Measurements from ENCODE around the gene TK2.

The TK2 gene

DNA sequence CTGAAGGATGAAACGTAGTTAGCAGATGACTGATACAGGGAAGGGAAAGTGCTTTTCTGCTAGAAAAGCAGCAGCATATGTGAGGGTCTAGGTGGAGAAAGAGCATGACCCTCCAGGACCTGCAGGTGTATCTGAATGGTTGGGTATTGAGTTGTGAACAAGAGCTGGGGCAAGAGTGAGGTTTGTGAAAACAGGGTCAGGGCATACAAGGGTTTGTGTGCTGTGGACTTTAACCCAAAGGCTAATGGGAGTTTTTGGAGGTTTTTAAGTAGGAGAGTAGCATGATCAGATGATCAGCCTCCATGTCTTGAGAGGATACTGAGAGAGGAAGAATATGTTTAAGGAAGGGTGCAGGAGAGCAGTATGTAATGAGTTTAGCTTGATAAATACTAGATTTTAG is 10.2 kb upstream of the TK2 start:
- TF ChIP-seq ZFP30 (CRISPR knock-in tag; IDR thresholded peaks at IDR 0.05): no peak
- TF ChIP-seq BACH2 (CRISPR knock-in tag; IDR thresholded peaks at IDR 0.05; ENCODE audit: borderline replicate concordance): no peak
- TF ChIP-seq ZNF565 (CRISPR knock-in tag; conservative IDR thresholded peaks at IDR 0.05; ENCODE audit: low read depth): no peak
- no peak for TF ChIP-seq ZFP3 (CRISPR knock-in tag; IDR thresholded peaks at IDR 0.05)
- ATAC-seq: no peak

- no peak for ATAC-seq
- TF ChIP-seq CSRNP3 (CRISPR knock-in tag; IDR thresholded peaks at IDR 0.05): no peak
- TF ChIP-seq ZNF8 (CRISPR knock-in tag; IDR thresholded peaks at IDR 0.05): no peak
- no peak for TF ChIP-seq CSDC2 (CRISPR knock-in tag; IDR thresholded peaks at IDR 0.05)
- TF ChIP-seq, protein P1, sequence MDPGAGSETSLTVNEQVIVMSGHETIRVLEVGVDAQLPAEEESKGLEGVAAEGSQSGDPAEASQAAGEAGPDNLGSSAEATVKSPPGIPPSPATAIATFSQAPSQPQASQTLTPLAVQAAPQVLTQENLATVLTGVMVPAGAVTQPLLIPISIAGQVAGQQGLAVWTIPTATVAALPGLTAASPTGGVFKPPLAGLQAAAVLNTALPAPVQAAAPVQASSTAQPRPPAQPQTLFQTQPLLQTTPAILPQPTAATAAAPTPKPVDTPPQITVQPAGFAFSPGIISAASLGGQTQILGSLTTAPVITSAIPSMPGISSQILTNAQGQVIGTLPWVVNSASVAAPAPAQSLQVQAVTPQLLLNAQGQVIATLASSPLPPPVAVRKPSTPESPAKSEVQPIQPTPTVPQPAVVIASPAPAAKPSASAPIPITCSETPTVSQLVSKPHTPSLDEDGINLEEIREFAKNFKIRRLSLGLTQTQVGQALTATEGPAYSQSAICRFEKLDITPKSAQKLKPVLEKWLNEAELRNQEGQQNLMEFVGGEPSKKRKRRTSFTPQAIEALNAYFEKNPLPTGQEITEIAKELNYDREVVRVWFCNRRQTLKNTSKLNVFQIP (CRISPR knock-in tag; IDR thresholded peaks at IDR 0.05; ENCODE audit: borderline replicate concordance, low read depth): no peak
- no peak for TF ChIP-seq ESRRG (CRISPR knock-in tag; IDR thresholded peaks at IDR 0.05)
- no peak for TF ChIP-seq ARNTL (CRISPR knock-in tag; IDR thresholded peaks at IDR 0.05; ENCODE audit: borderline replicate concordance, low read depth)
- TF ChIP-seq ZNF70 (CRISPR knock-in tag; IDR thresholded peaks at IDR 0.05): no peak
- TF ChIP-seq, protein P2, sequence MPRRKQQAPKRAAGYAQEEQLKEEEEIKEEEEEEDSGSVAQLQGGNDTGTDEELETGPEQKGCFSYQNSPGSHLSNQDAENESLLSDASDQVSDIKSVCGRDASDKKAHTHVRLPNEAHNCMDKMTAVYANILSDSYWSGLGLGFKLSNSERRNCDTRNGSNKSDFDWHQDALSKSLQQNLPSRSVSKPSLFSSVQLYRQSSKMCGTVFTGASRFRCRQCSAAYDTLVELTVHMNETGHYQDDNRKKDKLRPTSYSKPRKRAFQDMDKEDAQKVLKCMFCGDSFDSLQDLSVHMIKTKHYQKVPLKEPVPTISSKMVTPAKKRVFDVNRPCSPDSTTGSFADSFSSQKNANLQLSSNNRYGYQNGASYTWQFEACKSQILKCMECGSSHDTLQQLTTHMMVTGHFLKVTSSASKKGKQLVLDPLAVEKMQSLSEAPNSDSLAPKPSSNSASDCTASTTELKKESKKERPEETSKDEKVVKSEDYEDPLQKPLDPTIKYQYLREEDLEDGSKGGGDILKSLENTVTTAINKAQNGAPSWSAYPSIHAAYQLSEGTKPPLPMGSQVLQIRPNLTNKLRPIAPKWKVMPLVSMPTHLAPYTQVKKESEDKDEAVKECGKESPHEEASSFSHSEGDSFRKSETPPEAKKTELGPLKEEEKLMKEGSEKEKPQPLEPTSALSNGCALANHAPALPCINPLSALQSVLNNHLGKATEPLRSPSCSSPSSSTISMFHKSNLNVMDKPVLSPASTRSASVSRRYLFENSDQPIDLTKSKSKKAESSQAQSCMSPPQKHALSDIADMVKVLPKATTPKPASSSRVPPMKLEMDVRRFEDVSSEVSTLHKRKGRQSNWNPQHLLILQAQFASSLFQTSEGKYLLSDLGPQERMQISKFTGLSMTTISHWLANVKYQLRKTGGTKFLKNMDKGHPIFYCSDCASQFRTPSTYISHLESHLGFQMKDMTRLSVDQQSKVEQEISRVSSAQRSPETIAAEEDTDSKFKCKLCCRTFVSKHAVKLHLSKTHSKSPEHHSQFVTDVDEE (CRISPR knock-in tag; IDR thresholded peaks at IDR 0.05): no peak
- TF ChIP-seq PPARA (CRISPR knock-in tag; IDR thresholded peaks at IDR 0.05; ENCODE audit: borderline replicate concordance): no peak
- no peak for TF ChIP-seq ISL1 (CRISPR knock-in tag; IDR thresholded peaks at IDR 0.05)
- no peak for TF ChIP-seq ZC3H10 (CRISPR knock-in tag; IDR thresholded peaks at IDR 0.05)
Observed at GRCh38 chr16:66554495-66554894, 4.6 kb upstream of the TK2 start.

DNA sequence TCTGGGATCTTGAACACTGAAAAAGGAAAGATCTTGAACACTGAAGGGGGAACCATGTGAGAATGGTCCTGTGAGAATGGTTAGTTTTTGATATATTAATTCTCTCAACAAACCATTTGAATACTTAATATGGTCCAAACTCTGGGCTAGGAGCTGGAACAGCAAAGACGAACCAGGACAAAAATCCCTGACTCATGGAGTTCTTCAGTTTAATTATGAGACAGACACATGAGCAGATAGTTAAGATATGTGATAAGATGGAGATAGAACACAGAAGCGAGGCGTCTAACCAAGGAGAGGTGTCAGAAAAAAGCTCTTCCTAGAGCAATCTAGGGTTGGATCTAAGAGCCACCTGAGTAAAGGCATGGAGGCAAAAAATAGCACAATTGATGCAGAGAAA is 4.1 kb upstream of the TK2 start:
- ATAC-seq: no peak
- no peak for TF ChIP-seq ZNF565 (CRISPR knock-in tag; conservative IDR thresholded peaks at IDR 0.05; ENCODE audit: low read depth)
- TF ChIP-seq TCF4 (CRISPR knock-in tag; IDR thresholded peaks at IDR 0.05; ENCODE audit: borderline replicate concordance): no peak
- no peak for TF ChIP-seq TOX (CRISPR knock-in tag; IDR thresholded peaks at IDR 0.05; ENCODE audit: borderline replicate concordance)
- TF ChIP-seq ESRRG (CRISPR knock-in tag; IDR thresholded peaks at IDR 0.05): no peak
- no peak for TF ChIP-seq RARB (CRISPR knock-in tag; IDR thresholded peaks at IDR 0.05)
- no peak for TF ChIP-seq ARNTL (CRISPR knock-in tag; IDR thresholded peaks at IDR 0.05; ENCODE audit: borderline replicate concordance, low read depth)

GRCh38 chr16:66553223-66553622 is 3.3 kb upstream of the TK2 start:
- ATAC-seq: no peak
- TF ChIP-seq ISL1 (CRISPR knock-in tag; IDR thresholded peaks at IDR 0.05): no peak
- no peak for TF ChIP-seq CREB5 (CRISPR knock-in tag; IDR thresholded peaks at IDR 0.05; ENCODE audit: low read depth)
- TF ChIP-seq ZNF70 (CRISPR knock-in tag; IDR thresholded peaks at IDR 0.05): no peak
- no peak for TF ChIP-seq SNAI2 (CRISPR knock-in tag; IDR thresholded peaks at IDR 0.05)
- no peak for TF ChIP-seq PPARA (CRISPR knock-in tag; IDR thresholded peaks at IDR 0.05; ENCODE audit: borderline replicate concordance)
- TF ChIP-seq CSDC2 (CRISPR knock-in tag; IDR thresholded peaks at IDR 0.05): no peak
- TF ChIP-seq CSRNP3 (CRISPR knock-in tag; IDR thresholded peaks at IDR 0.05): no peak
- no peak for TF ChIP-seq GLIS3 (CRISPR knock-in tag; IDR thresholded peaks at IDR 0.05)
- TF ChIP-seq, protein P1 (CRISPR knock-in tag; IDR thresholded peaks at IDR 0.05; ENCODE audit: borderline replicate concordance, low read depth): no peak
- TF ChIP-seq, protein P2 (CRISPR knock-in tag; IDR thresholded peaks at IDR 0.05): no peak
- TF ChIP-seq TCF4 (CRISPR knock-in tag; IDR thresholded peaks at IDR 0.05; ENCODE audit: borderline replicate concordance): no peak
- TF ChIP-seq ARNTL (CRISPR knock-in tag; IDR thresholded peaks at IDR 0.05; ENCODE audit: borderline replicate concordance, low read depth): no peak
- no peak for TF ChIP-seq ZFP30 (CRISPR knock-in tag; IDR thresholded peaks at IDR 0.05)
- TF ChIP-seq RARB (CRISPR knock-in tag; IDR thresholded peaks at IDR 0.05): no peak
- TF ChIP-seq ZNF565 (CRISPR knock-in tag; conservative IDR thresholded peaks at IDR 0.05; ENCODE audit: low read depth): no peak
- no peak for TF ChIP-seq TOX (CRISPR knock-in tag; IDR thresholded peaks at IDR 0.05; ENCODE audit: borderline replicate concordance)
- TF ChIP-seq ZNF8 (CRISPR knock-in tag; IDR thresholded peaks at IDR 0.05): no peak
- no peak for TF ChIP-seq ESRRG (CRISPR knock-in tag; IDR thresholded peaks at IDR 0.05)
- TF ChIP-seq ZFP3 (CRISPR knock-in tag; IDR thresholded peaks at IDR 0.05): no peak

All from SK-N-SH treated with all-trans-retinoic acid at 6 μM for 48 hours (cell line).